ENCODE data around the gene EIPR1. TPM values are rescaled to one million over a fixed set of nuclear protein-coding genes. Genes with fewer than 3 reads are reported as not detected.

EIPR1 gene
- total RNA-seq, 1 donor from 2014 or later: 27.8 TPM

DNA sequence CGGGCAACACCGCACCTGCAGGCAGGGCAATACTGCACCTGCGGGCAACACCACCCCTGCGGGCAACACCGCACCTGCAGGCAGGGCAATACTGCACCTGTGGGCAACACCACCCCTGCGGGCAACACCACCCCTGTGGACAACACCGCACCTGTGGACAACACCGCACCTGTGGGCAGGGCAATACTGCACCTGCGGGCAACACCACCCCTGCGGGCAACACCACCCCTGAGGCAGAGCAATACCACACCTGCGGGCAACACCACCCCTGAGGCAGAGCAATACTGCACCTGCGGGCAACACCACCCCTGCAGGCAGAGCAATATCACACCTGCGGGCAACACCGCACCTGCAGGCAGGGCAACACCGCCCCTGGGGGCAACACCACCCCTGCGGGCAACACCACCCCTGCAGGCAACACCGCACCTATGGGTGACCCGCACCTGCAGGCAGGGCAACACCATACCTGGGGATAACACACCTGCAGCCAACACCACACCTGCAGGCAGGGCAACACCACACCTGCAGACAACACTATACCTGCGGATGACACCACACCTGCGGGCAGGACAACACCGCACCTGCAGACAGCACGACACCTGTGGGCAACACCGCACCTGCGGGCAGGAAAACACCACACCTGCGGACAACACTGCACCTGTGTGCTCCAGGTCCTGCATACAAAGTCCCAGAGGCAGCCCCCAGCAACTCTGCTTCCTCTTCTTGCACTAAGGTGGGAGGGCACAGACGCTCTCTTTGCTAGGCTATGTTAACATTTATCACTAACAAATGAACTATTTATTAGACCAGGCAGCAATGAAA is 57.7 kb downstream of the EIPR1 start:
- Mint-ChIP-seq H3K9me3 (ENCODE audit: unreplicated experiment) (no peaks in the 10 kb centered on the region), H3K27me3 (ENCODE audit: low read depth, unreplicated experiment) (no peaks in the 10 kb centered on the region), H3K27ac (ENCODE audit: unreplicated experiment) (no peak overlapping the region), H3K36me3 (ENCODE audit: low read depth, unreplicated experiment) (peaks cover 14% of the 10 kb centered on the region), H3K4me1 (ENCODE audit: low read depth, unreplicated experiment) (peaks cover 1% of the 10 kb centered on the region), H3K4me3 (ENCODE audit: unreplicated experiment) (no peak overlapping the region)
- FAIRE-seq: no peak
- Histone ChIP-seq H3K4me3 (ENCODE audit: insufficient read depth, low read depth, low read length) (no peak overlapping the region), H4K20me1 (ENCODE audit: insufficient read depth, low read length) (peaks cover 64% of the 10 kb centered on the region), H3K27me3 (ENCODE audit: insufficient read depth, low read length) (no peaks in the 10 kb centered on the region), H3K9me3 (ENCODE audit: insufficient read depth, low read depth, low read length) (no peaks in the 10 kb centered on the region), H3K9ac (ENCODE audit: low read length) (no peak overlapping the region), H3K36me3 (ENCODE audit: insufficient read depth, low read length) (no peaks in the 10 kb centered on the region), H3K79me2 (ENCODE audit: insufficient read depth, low read length) (peaks cover 20% of the 10 kb centered on the region), H3K4me2 (ENCODE audit: low read length) (no peak overlapping the region), H3K27ac (ENCODE audit: low read depth, low read length) (no peak overlapping the region), H2AFZ (ENCODE audit: low read depth, low read length) (no peak overlapping the region), H3K4me1 (ENCODE audit: insufficient read depth, low read length) (no peaks in the 10 kb centered on the region)
- TF ChIP-seq EZH2 (IDR thresholded peaks at IDR 0.05; ENCODE audit: insufficient read depth, low read length) (no peak), CTCF (IDR thresholded peaks at IDR 0.05; ENCODE audit: insufficient read depth, low read depth, low read length) (no peak)
- DNase-seq (ENCODE audit: low read depth): no peak

GRCh38 chr2:3319134-3319533 is 58.5 kb downstream of the EIPR1 start:
- no peaks in the 10 kb centered on the region for H3K27me3 Mint-ChIP-seq (ENCODE audit: low read depth, unreplicated experiment)
- Histone ChIP-seq H3K27ac (ENCODE audit: low read depth, low read length) (no peak overlapping the region), H3K4me1 (ENCODE audit: insufficient read depth, low read length) (no peaks in the 10 kb centered on the region), H3K36me3 (ENCODE audit: insufficient read depth, low read length) (no peaks in the 10 kb centered on the region), H3K4me3 (ENCODE audit: insufficient read depth, low read depth, low read length) (no peak overlapping the region), H3K9me3 (ENCODE audit: insufficient read depth, low read depth, low read length) (no peaks in the 10 kb centered on the region), H3K9ac (ENCODE audit: low read length) (no peak overlapping the region), H4K20me1 (ENCODE audit: insufficient read depth, low read length) (peaks cover 65% of the 10 kb centered on the region), H3K27me3 (ENCODE audit: insufficient read depth, low read length) (no peaks in the 10 kb centered on the region), H3K4me2 (ENCODE audit: low read length) (no peak overlapping the region), H2AFZ (ENCODE audit: low read depth, low read length) (no peak overlapping the region), H3K79me2 (ENCODE audit: insufficient read depth, low read length) (peaks cover 20% of the 10 kb centered on the region)
- H3K9me3 Mint-ChIP-seq (ENCODE audit: unreplicated experiment): no peaks in the 10 kb centered on the region
- DNase-seq (ENCODE audit: low read depth) (no peak), FAIRE-seq (no peak)
- no peak for TF ChIP-seq EZH2 (IDR thresholded peaks at IDR 0.05; ENCODE audit: insufficient read depth, low read length)
- H3K27ac Mint-ChIP-seq (ENCODE audit: unreplicated experiment): no peak overlapping the region
- peaks cover 14% of the 10 kb centered on the region for H3K36me3 Mint-ChIP-seq (ENCODE audit: low read depth, unreplicated experiment)
- H3K4me3 Mint-ChIP-seq (ENCODE audit: unreplicated experiment): no peak overlapping the region
- peaks cover 1% of the 10 kb centered on the region for H3K4me1 Mint-ChIP-seq (ENCODE audit: low read depth, unreplicated experiment)

GRCh38 chr2:3317871-3318590 is 59.6 kb downstream of the EIPR1 start:
- Mint-ChIP-seq H3K4me1 (ENCODE audit: low read depth, unreplicated experiment) (peaks cover 1% of the 10 kb centered on the region), H3K27ac (ENCODE audit: unreplicated experiment) (no peak overlapping the region), H3K9me3 (ENCODE audit: unreplicated experiment) (no peaks in the 10 kb centered on the region), H3K36me3 (ENCODE audit: low read depth, unreplicated experiment) (peaks cover 16% of the 10 kb centered on the region), H3K27me3 (ENCODE audit: low read depth, unreplicated experiment) (no peaks in the 10 kb centered on the region), H3K4me3 (ENCODE audit: unreplicated experiment) (no peak overlapping the region)
- Histone ChIP-seq H3K9me3 (ENCODE audit: insufficient read depth, low read depth, low read length) (no peaks in the 10 kb centered on the region), H3K9ac (ENCODE audit: low read length) (no peak overlapping the region), H3K27me3 (ENCODE audit: insufficient read depth, low read length) (no peaks in the 10 kb centered on the region), H3K4me3 (ENCODE audit: insufficient read depth, low read depth, low read length) (no peak overlapping the region), H2AFZ (ENCODE audit: low read depth, low read length) (no peak overlapping the region), H3K79me2 (ENCODE audit: insufficient read depth, low read length) (peaks cover 20% of the 10 kb centered on the region), H3K4me1 (ENCODE audit: insufficient read depth, low read length) (no peaks in the 10 kb centered on the region), H3K4me2 (ENCODE audit: low read length) (no peak overlapping the region), H3K36me3 (ENCODE audit: insufficient read depth, low read length) (no peaks in the 10 kb centered on the region), H4K20me1 (ENCODE audit: insufficient read depth, low read length) (peaks cover 60% of the 10 kb centered on the region), H3K27ac (ENCODE audit: low read depth, low read length) (no peak overlapping the region)
- DNase-seq (ENCODE audit: low read depth): no peak
- TF ChIP-seq CTCF (IDR thresholded peaks at IDR 0.05; ENCODE audit: insufficient read depth, low read depth, low read length) (no peak), EZH2 (IDR thresholded peaks at IDR 0.05; ENCODE audit: insufficient read depth, low read length) (no peak)
- FAIRE-seq: no peak
